Neural progenitor cell (in vitro differentiated cells): ENCODE measurements around the gene SYT15.

Experiments used
- CTCF ChIP-seq: fragments of 200-600 bp; sonication (generic); IDR thresholded peaks from 2 replicates; pipeline ENCODE4 v1.5.1; 2017; ENCODE audit warnings: antibody characterized with exemption, mild to moderate bottlenecking
- EZH2 ChIP-seq: fragments of 200-600 bp; sonication (generic); IDR thresholded peaks from 2 replicates; pipeline ENCODE4 v1.6.1; 2017; ENCODE audit warnings: antibody characterized with exemption, mild to moderate bottlenecking, moderate library complexity

- TF ChIP-seq CTCF, result no peak
- TF ChIP-seq EZH2, result no peak
Observed at GRCh38 chr10:46555366-46555712, 23.6 kb upstream of the SYT15 start.
